Thoracic aorta (tissue), 2 donors: ENCODE measurements around the gene PTCD2. TPM values are rescaled to one million over a fixed set of nuclear protein-coding genes. Genes with fewer than 3 reads are reported as not detected.
"Not testable (repeated sequence)": the region's sequence is repeated elsewhere in the genome, so short reads cannot be mapped to it uniquely, and the experiment has no call there.

Experiments
- ATAC-seq: fragments of 150-250 bp; one replicate; pipeline ENCODE4 v1.8.0; 2017; ENCODE audit warnings: low read depth; ENCODE audit not compliant: insufficient number of reproducible peaks, low FRiP score
- DNase-seq: peaks from one replicate; pipeline ENCODE4 v3.0.0-alpha.2; 2020; ENCODE audit warnings: low spot score
- H3K27ac ChIP-seq, 2 donors: fragments of 200-600 bp; sonication (generic); 1 replicate in 1 of 2; 2 replicates in 1 of 2; pipeline ENCODE4 v1.5.1; 2016; ENCODE audit warnings: mild to moderate bottlenecking in 2 of 2, moderate library complexity in 2 of 2
- H3K27me3 ChIP-seq: fragments of 200-600 bp; sonication (generic); replicated peaks from 2 replicates; pipeline ENCODE4 v1.6.0; 2016; ENCODE audit warnings: mild to moderate bottlenecking; ENCODE audit not compliant: insufficient read depth
- H3K36me3 ChIP-seq: fragments of 200-600 bp; sonication (generic); one replicate; pipeline ENCODE4 v1.5.1; 2016
- H3K4me1 ChIP-seq, 2 donors: fragments of 200-600 bp; sonication (generic); 1 replicate in 1 of 2; 2 replicates in 1 of 2; pipeline versions ENCODE4 v1.5.1 to v1.6.0; 2016; ENCODE audit warnings: low read depth in 2 of 2, mild to moderate bottlenecking in 1 of 2; ENCODE audit not compliant: control insufficient read depth in 1 of 2
- H3K4me3 ChIP-seq: fragments of 200-600 bp; sonication (generic); 2 replicates; pipeline ENCODE4 v1.5.1; 2016; ENCODE audit warnings: mild to moderate bottlenecking
- H3K9me3 ChIP-seq: fragments of 200-600 bp; sonication (generic); 2 replicates; pipeline ENCODE4 v1.5.1; 2016
- total RNA-seq, 2 donors: library from RNA; depleted of rRNA; stranded (reverse); fragments of >200 nt; gene quantifications; one replicate each; pipeline versions ENCODE4 v1.1.0 to v1.2.3, GENCODE V29; 2016
- TF ChIP-seq, protein P1 (sequence below): fragments of 200-600 bp; sonication (generic); IDR thresholded peaks from one replicate; pipeline ENCODE4 v1.5.1; 2019; ENCODE audit warnings: antibody characterized with exemption

PTCD2 gene
- total RNA-seq, 2 donors from 2014 or later, result 2.8 to 5.3 TPM

DNA sequence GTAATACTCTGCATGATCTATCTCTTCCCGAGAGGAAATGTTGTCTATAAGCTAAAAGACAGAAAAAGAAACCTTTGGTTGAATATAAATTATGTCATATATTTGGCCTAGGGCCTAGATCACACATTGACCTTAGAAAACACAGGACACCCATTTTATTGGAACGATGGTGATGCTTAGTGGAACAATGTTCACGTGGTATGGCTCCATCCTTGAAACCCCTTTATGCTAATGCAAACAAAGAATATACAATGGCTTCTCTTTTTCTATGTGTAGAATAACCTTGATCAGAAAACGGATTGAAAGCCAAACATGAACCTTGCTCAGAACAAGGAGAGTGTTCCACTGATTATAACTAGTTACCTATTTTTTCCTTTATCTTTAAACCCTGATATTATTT, 24.6 kb upstream of the PTCD2 start:
- H3K27me3 ChIP-seq, result no peaks in the 10 kb centered on the region
- H3K36me3 ChIP-seq, result no peaks in the 10 kb centered on the region
- no peak for DNase-seq
- H3K27ac ChIP-seq, result no peak overlapping the region
- H3K9me3 ChIP-seq, result no peaks in the 10 kb centered on the region
- no peak overlapping the region for H3K4me3 ChIP-seq
- no peak for ATAC-seq
- TF ChIP-seq, protein P1, sequence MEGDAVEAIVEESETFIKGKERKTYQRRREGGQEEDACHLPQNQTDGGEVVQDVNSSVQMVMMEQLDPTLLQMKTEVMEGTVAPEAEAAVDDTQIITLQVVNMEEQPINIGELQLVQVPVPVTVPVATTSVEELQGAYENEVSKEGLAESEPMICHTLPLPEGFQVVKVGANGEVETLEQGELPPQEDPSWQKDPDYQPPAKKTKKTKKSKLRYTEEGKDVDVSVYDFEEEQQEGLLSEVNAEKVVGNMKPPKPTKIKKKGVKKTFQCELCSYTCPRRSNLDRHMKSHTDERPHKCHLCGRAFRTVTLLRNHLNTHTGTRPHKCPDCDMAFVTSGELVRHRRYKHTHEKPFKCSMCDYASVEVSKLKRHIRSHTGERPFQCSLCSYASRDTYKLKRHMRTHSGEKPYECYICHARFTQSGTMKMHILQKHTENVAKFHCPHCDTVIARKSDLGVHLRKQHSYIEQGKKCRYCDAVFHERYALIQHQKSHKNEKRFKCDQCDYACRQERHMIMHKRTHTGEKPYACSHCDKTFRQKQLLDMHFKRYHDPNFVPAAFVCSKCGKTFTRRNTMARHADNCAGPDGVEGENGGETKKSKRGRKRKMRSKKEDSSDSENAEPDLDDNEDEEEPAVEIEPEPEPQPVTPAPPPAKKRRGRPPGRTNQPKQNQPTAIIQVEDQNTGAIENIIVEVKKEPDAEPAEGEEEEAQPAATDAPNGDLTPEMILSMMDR, result no peak
- peaks cover 0 to 47% of the 10 kb centered on the region in 2 donors for H3K4me1 ChIP-seq

DNA sequence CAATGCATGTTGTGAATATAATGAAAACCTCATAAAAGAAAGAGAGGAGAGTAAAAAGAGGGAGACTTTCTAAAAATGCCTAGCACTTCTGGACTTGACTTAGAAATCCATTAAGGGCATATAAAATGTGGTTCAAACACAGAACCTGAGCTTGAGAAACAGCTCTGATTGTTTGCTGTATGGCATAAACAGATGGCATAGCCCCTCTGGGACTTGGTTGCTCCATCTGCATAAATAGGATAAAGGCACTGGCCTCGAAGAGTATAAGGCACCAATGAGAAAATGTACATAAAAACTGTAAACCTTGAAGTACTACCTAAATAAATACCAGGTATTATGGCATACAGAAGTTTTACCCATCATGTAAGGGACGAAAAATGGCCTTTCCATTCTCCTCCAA, 23.9 kb upstream of the PTCD2 start:
- Histone ChIP-seq H3K9me3 (no peaks in the 10 kb centered on the region), H3K27me3 (no peaks in the 10 kb centered on the region), H3K36me3 (no peaks in the 10 kb centered on the region), H3K4me1 (peaks cover 0 to 49% of the 10 kb centered on the region in 2 donors), H3K27ac (no peak overlapping the region), H3K4me3 (no peak overlapping the region)
- ATAC-seq (no peak), DNase-seq (no peak)
- TF ChIP-seq, protein P1, result no peak

DNA sequence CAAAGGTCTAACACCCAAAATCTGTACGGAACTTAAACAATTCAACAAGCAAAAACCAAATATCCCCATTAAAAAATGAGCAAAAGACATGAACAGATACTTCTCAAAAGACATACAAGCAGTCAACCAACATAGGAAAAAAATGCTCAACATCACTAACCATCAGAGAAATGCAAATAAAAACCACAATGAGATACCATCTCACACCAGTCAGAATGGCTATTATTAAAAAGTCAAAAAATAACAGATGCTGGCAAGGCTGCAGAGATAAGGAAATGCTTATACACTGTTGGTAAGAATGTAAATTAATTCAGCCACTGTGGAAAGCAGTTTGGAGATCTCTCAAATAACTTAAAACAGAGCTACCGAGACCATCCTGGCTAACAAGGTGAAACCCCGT, 22.0 kb upstream of the PTCD2 start:
- peaks cover 0 to 42% of the 10 kb centered on the region in 2 donors for H3K4me1 ChIP-seq
- not testable (repeated sequence) for ATAC-seq, H3K36me3 ChIP-seq, DNase-seq, H3K9me3 ChIP-seq, H3K27me3 ChIP-seq, H3K4me3 ChIP-seq, H3K27ac ChIP-seq

DNA sequence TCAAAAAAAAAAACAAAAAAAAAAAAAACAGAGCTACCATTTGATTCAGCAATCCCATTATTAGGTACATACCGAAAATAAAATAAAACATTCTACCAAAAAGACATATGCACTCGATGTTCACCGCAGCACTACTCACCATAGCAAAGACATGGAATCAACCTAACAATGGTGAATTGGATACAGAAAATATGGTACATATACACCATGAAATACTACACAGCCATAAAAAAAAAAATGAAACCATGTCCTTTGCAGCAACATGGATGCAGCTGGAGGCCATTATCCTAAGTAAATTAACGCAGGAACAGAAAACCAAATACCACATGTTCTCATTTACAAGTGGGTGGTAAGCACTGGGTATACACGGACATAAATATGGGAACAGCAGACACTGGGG, 21.5 kb upstream of the PTCD2 start:
- Histone ChIP-seq H3K4me1 (peaks cover 0 to 37% of the 10 kb centered on the region in 2 donors), H3K27me3 (no peaks in the 10 kb centered on the region), H3K36me3 (no peaks in the 10 kb centered on the region), H3K4me3 (no peak overlapping the region), H3K9me3 (no peaks in the 10 kb centered on the region), H3K27ac (no peak overlapping the region)
- DNase-seq, result no peak
- TF ChIP-seq, protein P1, result no peak
- no peak for ATAC-seq

DNA sequence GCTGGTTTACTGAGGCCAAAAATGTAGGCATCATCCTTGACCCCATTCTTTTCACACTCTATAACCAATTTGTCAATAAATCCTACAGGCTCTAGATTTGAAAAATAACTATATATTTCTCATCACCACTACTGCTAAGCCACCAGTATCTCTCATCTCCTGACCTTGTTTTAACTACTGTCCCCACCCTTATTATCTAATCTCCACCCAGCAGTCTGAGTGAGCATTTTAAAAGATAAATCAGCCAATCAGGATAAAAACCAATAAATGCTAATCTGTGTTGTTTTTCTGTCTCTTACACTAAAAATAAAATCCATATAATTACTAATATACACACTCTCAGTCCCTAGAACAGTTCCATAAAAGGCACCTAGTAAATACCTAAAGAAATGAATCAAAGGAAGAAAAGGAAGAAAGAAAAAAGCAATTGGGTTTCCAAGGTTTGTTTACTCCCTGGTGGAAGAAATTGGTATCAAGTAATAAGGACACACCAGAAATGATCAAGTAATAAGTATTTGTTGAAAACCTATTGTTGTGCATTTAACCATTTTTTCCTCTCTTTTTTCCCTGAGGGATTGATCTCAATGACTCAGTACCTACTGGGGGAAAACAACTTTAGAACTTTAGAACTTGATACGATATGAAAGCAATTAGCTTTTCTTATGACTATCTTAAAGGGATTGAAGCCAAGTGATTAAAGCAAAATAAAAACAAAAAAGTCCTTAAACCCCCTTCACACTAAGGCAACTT, 19.4 kb upstream of the PTCD2 start:
- DNase-seq (no peak), ATAC-seq (no peak)
- Histone ChIP-seq H3K9me3 (no peaks in the 10 kb centered on the region), H3K4me1 (peaks cover 0 to 40% of the 10 kb centered on the region in 2 donors), H3K36me3 (no peaks in the 10 kb centered on the region), H3K27ac (no peak overlapping the region), H3K27me3 (no peaks in the 10 kb centered on the region), H3K4me3 (no peak overlapping the region)
- TF ChIP-seq, protein P1, result no peak

DNA sequence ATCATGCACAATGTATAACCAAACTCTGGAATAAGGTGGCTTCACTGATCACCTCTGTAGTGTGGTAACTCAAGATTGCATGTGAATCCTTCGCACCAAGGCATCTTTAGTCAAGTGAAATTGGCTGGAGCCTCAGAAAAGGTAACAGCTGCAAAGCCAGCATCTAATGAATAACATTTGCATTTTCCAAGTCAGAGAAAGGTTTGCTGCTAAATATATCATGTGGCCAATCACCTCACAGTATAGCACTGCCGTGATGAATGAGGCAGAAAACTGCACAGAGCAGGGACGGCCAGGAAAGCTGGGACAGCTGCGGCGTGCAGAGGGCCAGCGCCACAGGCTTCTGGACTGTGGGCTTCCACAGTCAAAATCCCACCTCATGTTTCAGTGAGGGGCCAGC, 18.6 kb upstream of the PTCD2 start:
- Histone ChIP-seq H3K4me1 (peaks cover 0 to 43% of the 10 kb centered on the region in 2 donors), H3K27me3 (no peaks in the 10 kb centered on the region), H3K9me3 (no peaks in the 10 kb centered on the region), H3K36me3 (no peaks in the 10 kb centered on the region), H3K4me3 (no peak overlapping the region), H3K27ac (no peak overlapping the region)
- TF ChIP-seq, protein P1, result no peak
- DNase-seq, result no peak
- ATAC-seq, result no peak
